ENCODE results near the gene ZNF260. TPM values are rescaled to one million over a fixed set of nuclear protein-coding genes. Genes with fewer than 3 reads are reported as not detected.

The ZNF260 gene
- 2.1 TPM for total RNA-seq

- H3K4me1 ChIP-seq = peaks cover 0 to 4% of the 10 kb centered on the region in 2 donors
- peaks cover 11 to 63% of the 10 kb centered on the region in 2 donors for H3K9me3 ChIP-seq
- peak within 1 kb of the TSS; percentile 89 to 92 for H3K27ac ChIP-seq
- TF ChIP-seq, protein P1, sequence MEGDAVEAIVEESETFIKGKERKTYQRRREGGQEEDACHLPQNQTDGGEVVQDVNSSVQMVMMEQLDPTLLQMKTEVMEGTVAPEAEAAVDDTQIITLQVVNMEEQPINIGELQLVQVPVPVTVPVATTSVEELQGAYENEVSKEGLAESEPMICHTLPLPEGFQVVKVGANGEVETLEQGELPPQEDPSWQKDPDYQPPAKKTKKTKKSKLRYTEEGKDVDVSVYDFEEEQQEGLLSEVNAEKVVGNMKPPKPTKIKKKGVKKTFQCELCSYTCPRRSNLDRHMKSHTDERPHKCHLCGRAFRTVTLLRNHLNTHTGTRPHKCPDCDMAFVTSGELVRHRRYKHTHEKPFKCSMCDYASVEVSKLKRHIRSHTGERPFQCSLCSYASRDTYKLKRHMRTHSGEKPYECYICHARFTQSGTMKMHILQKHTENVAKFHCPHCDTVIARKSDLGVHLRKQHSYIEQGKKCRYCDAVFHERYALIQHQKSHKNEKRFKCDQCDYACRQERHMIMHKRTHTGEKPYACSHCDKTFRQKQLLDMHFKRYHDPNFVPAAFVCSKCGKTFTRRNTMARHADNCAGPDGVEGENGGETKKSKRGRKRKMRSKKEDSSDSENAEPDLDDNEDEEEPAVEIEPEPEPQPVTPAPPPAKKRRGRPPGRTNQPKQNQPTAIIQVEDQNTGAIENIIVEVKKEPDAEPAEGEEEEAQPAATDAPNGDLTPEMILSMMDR (IDR thresholded peaks at IDR 0.05) = no peak
- intact Hi-C loops (cut with DNase I) = loop anchor here (1.0 to 10.0 kb wide), 10 partner anchors 39 to 1066 kb away; partner anchors contain the start of genes ZFP14, ZFP82, ZNF345 and ZNF461
- H3K4me3 ChIP-seq = peak within 1 kb of the TSS; percentile 73 to 92
- H3K36me3 ChIP-seq = peaks cover 14 to 42% of the 10 kb centered on the region in 2 donors
- no peaks in the 10 kb centered on the region for H3K27me3 ChIP-seq
- DNase-seq (ENCODE audit: low spot score in 2 of 2) = peak; percentile 86 to 98
Measured at GRCh38 chr19:36528194-36528920, at the start of gene ZNF260. ZNF260 (minus strand) TSS chr19:36528271; CDS start chr19:36515238, 13,033 bp downstream.

DNA sequence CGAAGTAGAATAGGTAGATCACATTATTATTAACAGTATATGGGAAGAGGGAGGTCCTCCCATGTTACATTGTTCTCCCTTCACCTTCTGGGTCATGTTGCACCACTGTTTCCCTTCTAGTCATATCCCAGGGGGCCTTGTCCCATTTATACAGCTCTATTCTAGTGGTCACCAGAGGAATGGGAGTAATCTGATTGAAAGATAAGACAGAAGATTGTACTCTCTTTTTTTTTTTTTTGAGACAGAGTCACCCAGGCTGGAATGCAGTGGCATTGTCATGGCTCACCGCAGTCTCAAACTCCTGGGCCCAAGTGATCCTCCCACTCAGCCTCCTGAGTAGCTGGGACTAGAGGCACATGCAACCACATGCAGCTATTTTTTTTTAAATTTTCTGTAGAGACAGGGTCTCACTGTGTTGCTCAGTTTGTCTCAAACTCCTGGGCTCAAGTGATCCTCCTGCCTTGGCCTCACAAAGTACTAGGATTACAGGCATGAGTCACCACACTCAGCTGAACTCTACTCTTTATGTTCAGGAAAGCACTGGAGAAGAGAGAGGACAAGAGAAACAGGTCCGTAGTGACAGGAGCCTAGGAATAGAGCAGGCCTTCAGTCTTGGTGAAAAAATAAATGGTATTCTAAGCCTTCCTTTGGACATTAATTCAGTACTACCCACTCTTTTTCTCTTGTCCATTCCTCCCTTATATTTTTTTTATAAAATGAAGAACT lies 49.4 kb upstream of the ZNF260 start:
- TF ChIP-seq, protein P1 (IDR thresholded peaks at IDR 0.05) = no peak

DNA sequence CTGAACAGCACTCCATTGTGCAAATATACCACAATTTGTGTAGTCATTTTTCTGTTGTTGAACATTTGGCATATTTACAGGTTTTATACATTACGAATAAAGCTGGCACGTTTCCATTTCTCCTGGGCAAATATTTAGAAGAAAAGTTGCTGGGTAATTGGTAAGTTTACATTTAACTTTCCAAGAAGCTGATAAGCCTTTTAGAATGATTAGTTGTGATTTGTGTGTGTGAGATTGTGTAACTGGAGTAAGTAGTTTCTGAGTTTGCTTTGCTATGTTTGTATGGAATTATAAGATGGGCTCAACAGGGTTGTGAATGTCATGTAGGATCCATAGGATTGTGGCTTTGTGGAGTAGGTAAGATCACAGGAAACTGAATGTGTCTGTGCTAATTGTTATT lies 46.7 kb upstream of the ZNF260 start:
- intact Hi-C loops (cut with DNase I) = loop anchor here (10.0 kb wide), 2 partner anchors 110 to 460 kb away; partner anchors contain the start of genes OVOL3, POLR2I, TBCB and ZNF567
- peaks cover 0 to 30% of the 10 kb centered on the region in 2 donors for H3K9me3 ChIP-seq
- peaks cover 29 to 57% of the 10 kb centered on the region in 2 donors for H3K36me3 ChIP-seq

More for the DNA sequence above, 49.4 kb upstream of the ZNF260 start:
- Histone ChIP-seq H3K4me3 (no peak overlapping the region), H3K4me1 (peaks cover 3 to 7% of the 10 kb centered on the region in 2 donors), H3K36me3 (peaks cover 46 to 65% of the 10 kb centered on the region in 2 donors), H3K27me3 (no peaks in the 10 kb centered on the region), H3K27ac (no peak overlapping the region), H3K9me3 (peaks cover 4 to 45% of the 10 kb centered on the region in 2 donors)
- intact Hi-C loops (cut with DNase I) = loop anchor here (10.0 kb wide), 2 partner anchors 107 to 463 kb away; partner anchors contain the start of genes OVOL3, POLR2I, TBCB and ZNF567
- no peak for DNase-seq (ENCODE audit: low spot score in 2 of 2)

GRCh38 chr19:36573895-36574720 lies 46.0 kb upstream of the ZNF260 start:
- peaks cover 27 to 57% of the 10 kb centered on the region in 2 donors for H3K36me3 ChIP-seq
- H3K4me3 ChIP-seq = peak overlapping the region; percentile 79 to 82
- H3K9me3 ChIP-seq = peaks cover 0 to 30% of the 10 kb centered on the region in 2 donors
- peak overlapping the region; percentile 83 to 88 for H3K27ac ChIP-seq
- H3K4me1 ChIP-seq = peaks cover 3 to 9% of the 10 kb centered on the region in 2 donors
- intact Hi-C loops (cut with DNase I) = loop anchor here (1.0 to 10.0 kb wide), 4 partner anchors 46 to 459 kb away; partner anchors contain the start of genes OVOL3, POLR2I, TBCB and ZNF260
- H3K27me3 ChIP-seq = no peaks in the 10 kb centered on the region
- TF ChIP-seq, protein P1 (IDR thresholded peaks at IDR 0.05) = no peak
- DNase-seq (ENCODE audit: low spot score in 2 of 2) = no peak

More for the DNA sequence above, 46.7 kb upstream of the ZNF260 start:
- no peaks in the 10 kb centered on the region for H3K27me3 ChIP-seq
- H3K4me1 ChIP-seq = peaks cover 3 to 9% of the 10 kb centered on the region in 2 donors
- no peak overlapping the region for H3K27ac ChIP-seq
- DNase-seq (ENCODE audit: low spot score in 2 of 2) = no peak
- peak overlapping the region; percentile 79 to 82 for H3K4me3 ChIP-seq
- TF ChIP-seq, protein P1 (IDR thresholded peaks at IDR 0.05) = no peak

Measured in ascending aorta (tissue), 2 donors.